ENCODE measurements around the gene OSBPL3. TPM values are rescaled to one million over a fixed set of nuclear protein-coding genes. Genes with fewer than 3 reads are reported as not detected.

The OSBPL3 gene
- total RNA-seq, 1 donor: 9.3 TPM

DNA sequence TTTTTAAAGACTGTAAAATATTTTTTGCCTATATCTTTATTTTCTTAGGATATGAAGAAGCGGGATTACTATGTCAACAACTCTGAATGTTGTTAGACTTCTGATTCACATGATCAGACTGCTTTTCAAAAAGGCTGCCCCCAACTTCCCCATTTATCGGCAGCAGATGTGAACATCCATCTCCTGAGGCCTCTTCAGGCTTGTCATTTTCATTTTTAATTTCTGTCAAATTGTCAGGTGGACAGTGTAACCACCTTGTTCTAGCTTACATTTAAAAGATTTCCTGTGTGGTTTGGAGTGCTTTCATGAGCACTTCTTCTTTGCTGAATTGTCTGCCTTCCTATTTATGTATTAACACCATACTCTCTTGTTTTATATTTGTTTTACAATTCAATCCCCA, 143.9 kb downstream of the OSBPL3 start:
- H3K4me3 ChIP-seq (ENCODE audit: low read length): no peak overlapping the region
- no peaks in the 10 kb centered on the region for H3K27me3 ChIP-seq (ENCODE audit: insufficient read depth, low read length)
- peaks cover 59% of the 10 kb centered on the region for H3K4me1 ChIP-seq (ENCODE audit: insufficient read depth, low read length)
- no peaks in the 10 kb centered on the region for H3K9me3 ChIP-seq (ENCODE audit: low read depth, low read length)

DNA sequence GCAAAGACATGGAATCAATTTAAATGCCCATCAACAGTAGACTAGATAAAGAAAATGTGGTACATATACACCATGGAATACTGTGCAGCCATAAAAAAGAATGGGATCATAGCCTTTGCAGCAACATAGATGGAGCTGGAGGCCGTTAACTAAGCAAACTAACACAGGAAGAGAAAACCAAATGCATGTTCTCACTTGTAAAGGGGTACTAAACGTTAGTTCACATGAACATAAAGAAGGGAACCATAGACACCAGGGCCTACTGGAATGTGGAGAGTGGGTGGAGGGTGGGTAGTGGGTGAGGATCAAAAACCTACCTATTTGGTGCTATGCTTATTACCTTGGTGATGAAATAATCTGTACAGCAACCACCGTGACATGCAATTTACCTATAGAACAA, 144.3 kb downstream of the OSBPL3 start:
- H3K4me1 ChIP-seq (ENCODE audit: insufficient read depth, low read length): peaks cover 64% of the 10 kb centered on the region
- no peaks in the 10 kb centered on the region for H3K9me3 ChIP-seq (ENCODE audit: low read depth, low read length)
- no peaks in the 10 kb centered on the region for H3K27me3 ChIP-seq (ENCODE audit: insufficient read depth, low read length)
- H3K4me3 ChIP-seq (ENCODE audit: low read length): no peak overlapping the region

DNA sequence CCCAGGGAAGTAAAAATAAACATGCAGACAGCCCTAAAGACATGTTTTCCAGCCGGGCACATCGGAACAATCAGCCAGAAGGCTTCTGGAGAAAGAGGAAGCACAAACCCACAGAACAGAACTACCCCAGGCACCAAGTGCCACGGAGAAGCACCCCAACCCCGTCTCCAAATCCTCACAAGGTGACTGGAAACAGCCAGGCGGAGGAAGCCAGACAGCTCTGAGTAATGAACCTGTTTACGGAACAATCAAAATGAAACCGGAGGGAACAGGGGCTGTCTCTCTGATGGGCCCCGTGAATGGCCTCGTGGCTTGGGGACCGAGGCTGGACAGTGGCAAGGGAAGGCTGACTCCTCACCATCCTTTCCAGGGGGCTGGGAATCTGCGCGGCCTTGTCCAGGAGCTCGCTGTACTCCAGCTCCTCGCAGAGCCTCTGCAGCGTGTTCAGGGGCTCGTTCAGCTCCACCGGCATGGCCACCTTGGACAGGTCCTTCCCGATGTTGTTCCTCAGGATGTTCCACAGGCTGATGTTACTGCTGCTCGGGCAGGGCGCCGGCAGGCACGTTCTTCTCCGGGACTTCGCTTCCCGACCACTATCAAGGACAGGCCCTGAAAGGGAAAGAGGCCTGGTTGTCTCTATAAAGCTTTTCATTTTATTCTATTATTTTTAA, 145.7 kb downstream of the OSBPL3 start:
- Histone ChIP-seq H3K4me3 (ENCODE audit: low read length) (no peak overlapping the region), H3K4me1 (ENCODE audit: insufficient read depth, low read length) (peaks cover 76% of the 10 kb centered on the region), H3K27me3 (ENCODE audit: insufficient read depth, low read length) (no peaks in the 10 kb centered on the region)

DNA sequence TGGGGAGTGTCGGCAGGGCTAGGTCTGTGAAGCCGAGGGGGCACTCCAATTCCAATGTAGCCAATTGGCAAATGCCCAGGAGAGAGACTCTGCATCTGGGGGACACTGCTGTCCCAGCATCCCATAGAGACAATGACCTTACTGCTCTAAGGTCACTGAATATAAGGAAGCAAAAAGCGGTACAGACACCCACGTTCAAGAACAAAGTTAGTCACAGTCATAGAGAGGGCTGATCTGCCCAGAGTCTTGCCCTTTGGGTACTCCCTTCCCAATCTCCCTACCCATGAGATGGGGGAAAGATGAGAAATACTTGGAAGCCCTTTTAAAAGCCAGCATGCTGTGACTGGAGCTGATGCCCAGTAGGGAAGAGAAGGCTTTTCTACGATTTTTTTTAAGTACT, 146.4 kb downstream of the OSBPL3 start:
- H3K9me3 ChIP-seq (ENCODE audit: low read depth, low read length): no peaks in the 10 kb centered on the region
- no peaks in the 10 kb centered on the region for H3K27me3 ChIP-seq (ENCODE audit: insufficient read depth, low read length)
- H3K4me1 ChIP-seq (ENCODE audit: insufficient read depth, low read length): peaks cover 82% of the 10 kb centered on the region
- H3K4me3 ChIP-seq (ENCODE audit: low read length): no peak overlapping the region

More for the DNA sequence above, 145.7 kb downstream of the OSBPL3 start:
- no peaks in the 10 kb centered on the region for H3K9me3 ChIP-seq (ENCODE audit: low read depth, low read length)

DNA sequence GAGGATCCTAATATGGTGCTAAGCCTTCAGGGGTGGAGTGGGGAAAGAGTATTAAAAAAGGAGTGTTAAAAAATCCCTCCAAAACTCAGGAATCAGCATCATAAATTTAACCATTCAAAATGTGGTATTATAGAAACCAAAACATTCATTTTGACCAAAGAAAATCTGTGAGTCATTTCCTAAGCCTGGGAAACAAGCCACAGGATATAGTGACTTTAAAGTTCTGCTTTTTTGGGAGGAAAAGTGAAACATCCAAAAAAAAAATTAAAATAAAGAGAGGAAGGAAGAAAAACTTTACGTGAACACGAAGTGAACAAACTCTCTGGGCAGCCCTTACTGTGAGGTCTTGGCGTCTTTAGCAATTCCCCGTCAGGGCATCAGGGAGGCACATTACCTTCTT, 148.7 kb downstream of the OSBPL3 start:
- H3K4me3 ChIP-seq (ENCODE audit: low read length): no peak overlapping the region
- H3K9me3 ChIP-seq (ENCODE audit: low read depth, low read length): no peaks in the 10 kb centered on the region
- H3K4me1 ChIP-seq (ENCODE audit: insufficient read depth, low read length): peaks cover 84% of the 10 kb centered on the region
- H3K27me3 ChIP-seq (ENCODE audit: insufficient read depth, low read length): no peaks in the 10 kb centered on the region

DNA sequence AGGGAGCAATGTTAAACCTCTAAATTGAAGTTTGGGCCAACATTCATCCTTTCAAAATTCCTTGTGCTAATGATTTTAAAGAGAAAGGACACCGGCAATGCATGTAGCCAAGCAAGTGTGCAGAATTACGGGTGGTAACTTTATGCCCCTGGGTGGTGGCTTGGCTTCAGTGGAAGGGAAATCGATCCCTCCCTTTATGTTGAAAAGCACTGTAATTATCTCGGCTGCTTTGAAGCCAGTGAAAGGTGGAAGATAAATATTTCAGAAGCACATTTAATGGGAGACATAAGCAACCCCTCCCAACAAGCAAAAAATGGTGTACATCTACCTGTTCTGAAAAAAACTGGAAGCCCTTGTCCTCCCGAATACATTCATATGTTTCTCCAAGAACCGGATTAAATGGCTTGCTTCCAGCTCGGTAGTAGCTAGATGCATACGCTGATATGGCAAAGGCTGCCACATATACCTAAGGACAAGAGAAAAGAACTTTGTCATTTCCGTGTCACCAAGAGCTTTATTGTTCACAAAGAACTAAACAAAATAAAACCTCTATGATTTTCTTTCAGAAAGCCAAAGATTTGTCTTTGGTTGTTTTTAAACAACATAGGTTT, 149.4 kb downstream of the OSBPL3 start:
- no peaks in the 10 kb centered on the region for H3K27me3 ChIP-seq (ENCODE audit: insufficient read depth, low read length)
- H3K9me3 ChIP-seq (ENCODE audit: low read depth, low read length): no peaks in the 10 kb centered on the region
- H3K4me3 ChIP-seq (ENCODE audit: low read length): no peak overlapping the region
- H3K4me1 ChIP-seq (ENCODE audit: insufficient read depth, low read length): peaks cover 84% of the 10 kb centered on the region

DNA sequence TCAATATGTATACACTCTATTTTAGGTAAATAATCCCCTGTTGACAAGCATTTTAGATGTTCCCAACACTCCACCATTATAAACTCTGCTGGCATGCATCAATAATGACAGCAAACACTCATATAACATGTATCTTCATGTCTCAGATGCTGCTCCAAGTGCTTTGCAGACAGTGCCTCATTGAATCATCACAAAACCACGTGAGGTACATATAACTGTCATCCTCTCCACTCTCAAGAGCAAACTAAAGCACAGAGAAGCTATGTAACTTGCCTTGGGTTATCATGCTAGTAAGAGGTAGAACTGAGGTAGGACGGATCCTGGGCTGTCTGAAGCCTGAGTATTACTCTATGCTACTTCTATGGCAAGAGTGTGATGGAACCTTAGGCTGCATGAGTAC, 150.2 kb downstream of the OSBPL3 start:
- peaks cover 88% of the 10 kb centered on the region for H3K4me1 ChIP-seq (ENCODE audit: insufficient read depth, low read length)
- H3K9me3 ChIP-seq (ENCODE audit: low read depth, low read length): no peaks in the 10 kb centered on the region
- no peak overlapping the region for H3K4me3 ChIP-seq (ENCODE audit: low read length)
- H3K27me3 ChIP-seq (ENCODE audit: insufficient read depth, low read length): no peaks in the 10 kb centered on the region

DNA sequence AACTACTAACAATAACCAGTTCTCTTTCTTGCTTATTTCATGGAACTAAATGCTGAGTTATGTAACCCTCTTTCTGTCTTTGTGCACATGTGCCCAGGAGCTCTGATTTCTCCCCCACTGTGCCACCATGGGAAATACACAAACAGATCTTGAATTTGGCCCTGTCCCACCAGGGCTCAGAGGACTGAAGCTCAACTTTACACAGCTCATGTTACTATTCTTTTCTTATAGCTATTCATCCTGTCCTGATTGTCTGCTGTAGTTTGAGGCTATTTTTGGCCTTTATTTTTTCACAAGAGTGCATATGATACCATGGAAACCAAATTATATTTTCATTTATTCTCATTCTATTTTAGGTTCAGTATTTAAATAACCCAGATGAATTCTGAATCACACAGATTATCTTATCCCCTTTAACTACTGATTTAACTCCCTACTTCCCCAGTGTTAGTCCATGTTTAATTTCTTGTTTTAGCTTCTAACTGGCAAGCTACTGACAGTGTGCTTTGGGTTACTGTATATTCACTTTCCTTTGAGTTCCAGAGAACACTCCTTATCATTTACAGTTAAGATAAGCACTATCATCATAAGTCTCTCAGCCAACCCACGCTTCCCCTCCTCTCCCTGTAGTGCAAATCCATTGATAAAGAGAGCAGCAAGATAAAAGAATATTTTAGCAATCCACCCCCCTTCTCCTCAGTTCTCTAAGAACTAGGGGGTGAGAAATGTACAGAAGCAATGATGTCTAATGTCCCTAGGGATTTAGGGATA, 150.9 kb downstream of the OSBPL3 start:
- peaks cover 83% of the 10 kb centered on the region for H3K4me1 ChIP-seq (ENCODE audit: insufficient read depth, low read length)
- no peak overlapping the region for H3K4me3 ChIP-seq (ENCODE audit: low read length)
- H3K27me3 ChIP-seq (ENCODE audit: insufficient read depth, low read length): no peaks in the 10 kb centered on the region
- H3K9me3 ChIP-seq (ENCODE audit: low read depth, low read length): no peaks in the 10 kb centered on the region

DNA sequence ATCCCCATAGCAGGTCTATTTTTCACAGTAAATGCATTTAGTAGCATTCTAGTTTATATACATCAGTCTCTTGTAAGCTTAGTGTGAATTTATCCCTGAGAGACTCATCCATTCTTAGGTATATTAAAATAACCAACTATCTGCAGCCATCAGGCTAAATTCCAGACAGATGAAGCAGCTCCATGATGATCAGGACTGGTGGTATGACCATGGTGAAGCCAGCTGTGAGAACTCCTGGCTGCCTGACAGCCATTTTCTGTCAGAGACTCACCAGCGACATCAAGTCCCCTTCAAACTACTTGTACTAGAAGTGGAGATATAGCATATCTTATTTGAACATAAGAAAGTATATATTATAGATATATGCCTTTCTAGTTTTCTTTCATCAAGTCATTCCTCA, 152.4 kb downstream of the OSBPL3 start:
- no peak overlapping the region for H3K4me3 ChIP-seq (ENCODE audit: low read length)
- H3K27me3 ChIP-seq (ENCODE audit: insufficient read depth, low read length): no peaks in the 10 kb centered on the region
- H3K9me3 ChIP-seq (ENCODE audit: low read depth, low read length): no peaks in the 10 kb centered on the region
- H3K4me1 ChIP-seq (ENCODE audit: insufficient read depth, low read length): peaks cover 68% of the 10 kb centered on the region

DNA sequence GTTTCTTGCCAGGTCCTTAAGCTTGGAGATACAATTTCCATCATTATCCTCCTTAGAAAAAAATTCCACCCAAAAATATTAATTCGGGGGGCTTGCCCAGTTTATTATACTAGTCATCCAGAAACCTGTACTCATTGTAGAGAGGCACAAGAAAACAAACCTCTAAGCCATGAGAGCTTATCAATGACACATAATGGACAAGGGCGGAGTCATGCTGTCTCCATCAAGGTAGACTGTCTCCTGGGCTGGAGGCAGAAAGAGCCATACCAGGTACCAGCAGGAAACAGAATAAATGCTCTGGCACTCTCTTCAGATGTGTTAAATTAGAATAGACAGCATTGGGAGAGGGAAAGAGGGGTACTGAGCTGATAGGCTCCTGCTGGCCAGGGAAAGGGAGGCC, 153.0 kb downstream of the OSBPL3 start:
- H3K4me3 ChIP-seq (ENCODE audit: low read length): no peak overlapping the region
- no peaks in the 10 kb centered on the region for H3K9me3 ChIP-seq (ENCODE audit: low read depth, low read length)
- H3K4me1 ChIP-seq (ENCODE audit: insufficient read depth, low read length): peaks cover 63% of the 10 kb centered on the region
- H3K27me3 ChIP-seq (ENCODE audit: insufficient read depth, low read length): no peaks in the 10 kb centered on the region

DNA sequence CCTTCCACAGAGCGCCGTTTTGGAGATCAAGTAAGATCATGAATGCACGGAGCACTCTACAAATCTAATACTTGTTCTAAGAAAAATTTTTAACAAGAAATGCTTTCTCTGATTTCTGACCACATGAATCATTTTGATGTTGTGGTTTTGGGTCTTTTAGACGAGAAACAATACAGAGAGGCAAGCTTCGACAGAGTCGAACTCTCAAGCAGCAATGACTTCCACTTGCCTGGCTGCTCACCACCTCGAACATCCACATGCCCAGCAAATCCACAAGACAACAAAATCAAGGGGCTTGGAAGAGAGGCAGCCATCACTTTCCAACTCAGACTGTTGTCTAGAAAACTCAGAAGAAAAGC, 153.3 kb downstream of the OSBPL3 start:
- no peaks in the 10 kb centered on the region for H3K27me3 ChIP-seq (ENCODE audit: insufficient read depth, low read length)
- peaks cover 63% of the 10 kb centered on the region for H3K4me1 ChIP-seq (ENCODE audit: insufficient read depth, low read length)
- H3K4me3 ChIP-seq (ENCODE audit: low read length): no peak overlapping the region

DNA sequence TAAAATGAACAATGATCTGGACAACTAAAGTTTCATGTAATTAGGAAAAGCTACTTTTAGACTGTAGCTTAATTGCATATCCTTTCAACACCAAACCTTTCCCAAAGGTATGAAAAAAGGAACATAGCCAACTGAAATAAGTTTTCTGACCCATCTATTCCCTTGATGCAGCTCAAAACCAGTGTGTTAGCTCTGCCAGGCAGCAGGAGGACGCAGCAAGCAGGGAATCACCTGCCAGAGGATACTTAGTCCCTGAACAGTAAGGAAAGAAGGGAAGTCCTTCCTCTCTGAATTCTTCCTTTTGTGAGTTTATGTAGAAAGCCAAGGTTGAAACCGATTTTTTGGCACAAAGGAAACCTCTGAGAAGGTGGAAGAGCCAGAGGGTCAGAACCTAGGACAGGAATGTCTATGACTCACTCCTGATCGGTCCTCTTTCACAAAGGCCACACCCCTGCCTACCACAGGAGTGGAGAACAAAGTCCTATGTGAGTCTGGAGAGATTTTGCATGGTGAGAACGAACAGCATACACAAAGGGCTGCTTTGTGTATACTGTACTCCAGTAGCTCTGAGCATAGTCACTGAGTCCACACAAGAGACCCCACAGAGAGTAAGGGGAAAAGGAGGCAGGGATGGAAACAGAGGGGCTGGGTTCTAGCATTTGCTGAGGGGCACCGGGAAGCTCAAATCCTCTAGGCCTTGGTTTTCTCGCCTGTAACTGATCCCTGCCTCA, 153.9 kb downstream of the OSBPL3 start:
- no peaks in the 10 kb centered on the region for H3K27me3 ChIP-seq (ENCODE audit: insufficient read depth, low read length)
- H3K4me3 ChIP-seq (ENCODE audit: low read length): no peak overlapping the region
- H3K4me1 ChIP-seq (ENCODE audit: insufficient read depth, low read length): peaks cover 64% of the 10 kb centered on the region
- H3K9me3 ChIP-seq (ENCODE audit: low read depth, low read length): no peaks in the 10 kb centered on the region

More for the DNA sequence above, 153.3 kb downstream of the OSBPL3 start:
- no peaks in the 10 kb centered on the region for H3K9me3 ChIP-seq (ENCODE audit: low read depth, low read length)

DNA sequence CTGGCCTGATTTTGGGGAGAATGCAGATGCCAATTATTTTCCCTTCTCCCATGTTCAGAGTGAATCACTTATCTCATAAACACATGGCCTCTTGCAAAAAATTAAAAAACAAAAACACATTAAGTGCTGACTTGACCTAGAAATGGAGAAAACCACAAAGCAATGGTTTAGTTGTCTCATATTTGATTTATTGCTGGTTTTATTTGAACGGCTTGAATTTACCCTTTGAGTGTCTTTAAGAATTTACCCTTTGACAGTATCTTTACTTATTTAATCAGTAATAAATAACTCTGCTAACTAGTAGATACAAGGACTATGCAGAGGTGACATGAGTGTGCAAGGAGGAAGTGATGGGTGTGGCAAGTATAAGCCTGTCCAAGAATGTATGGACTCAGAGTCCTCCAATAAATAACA, 154.6 kb downstream of the OSBPL3 start:
- Histone ChIP-seq H3K4me3 (ENCODE audit: low read length) (no peak overlapping the region), H3K4me1 (ENCODE audit: insufficient read depth, low read length) (peaks cover 64% of the 10 kb centered on the region), H3K9me3 (ENCODE audit: low read depth, low read length) (no peaks in the 10 kb centered on the region), H3K27me3 (ENCODE audit: insufficient read depth, low read length) (no peaks in the 10 kb centered on the region)

DNA sequence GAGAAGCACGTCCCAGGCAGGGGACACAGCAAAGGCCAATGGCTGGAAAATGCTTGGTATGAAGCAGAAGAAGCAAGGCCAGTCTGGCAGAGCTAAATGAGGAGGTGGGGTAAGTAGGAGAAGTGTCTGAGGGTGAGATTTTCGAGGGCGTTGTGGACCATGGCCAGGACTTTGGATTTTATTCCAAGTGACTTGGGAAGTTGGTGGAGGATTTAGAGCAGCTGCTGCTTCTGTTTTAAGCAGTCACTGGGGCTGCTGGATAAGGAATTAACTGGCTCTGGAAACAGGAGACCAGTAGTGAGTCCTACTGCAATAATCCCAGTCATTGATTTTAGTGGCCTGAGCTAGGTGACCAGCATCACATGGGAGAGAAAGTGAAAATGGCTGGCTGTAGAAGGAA, 155.1 kb downstream of the OSBPL3 start:
- H3K27me3 ChIP-seq (ENCODE audit: insufficient read depth, low read length): no peaks in the 10 kb centered on the region
- peaks cover 64% of the 10 kb centered on the region for H3K4me1 ChIP-seq (ENCODE audit: insufficient read depth, low read length)
- no peaks in the 10 kb centered on the region for H3K9me3 ChIP-seq (ENCODE audit: low read depth, low read length)
- H3K4me3 ChIP-seq (ENCODE audit: low read length): no peak overlapping the region

DNA sequence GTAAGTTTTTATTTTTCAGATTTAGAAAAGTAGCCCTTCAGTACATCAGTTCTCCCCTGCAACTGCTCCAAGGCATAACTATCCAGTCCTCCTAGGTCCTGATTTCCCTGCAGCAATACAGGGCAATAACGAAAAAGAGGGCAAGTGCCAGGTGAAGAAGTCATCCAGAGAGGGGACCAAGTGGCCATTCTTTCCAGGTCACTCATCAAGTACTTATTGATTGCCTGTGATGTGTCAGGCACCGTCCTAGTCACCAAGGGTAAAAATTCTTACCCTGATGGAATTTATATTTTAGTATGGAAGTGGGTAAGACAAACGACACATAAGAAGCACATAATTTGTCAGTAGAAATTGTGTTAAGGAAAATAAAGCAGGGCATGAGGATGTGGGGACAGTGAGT, 155.6 kb downstream of the OSBPL3 start:
- Histone ChIP-seq H3K4me1 (ENCODE audit: insufficient read depth, low read length) (peaks cover 62% of the 10 kb centered on the region), H3K4me3 (ENCODE audit: low read length) (no peak overlapping the region), H3K27me3 (ENCODE audit: insufficient read depth, low read length) (no peaks in the 10 kb centered on the region), H3K9me3 (ENCODE audit: low read depth, low read length) (no peaks in the 10 kb centered on the region)
